ENCODE results near the gene ANTXRL. TPM values are rescaled to one million over a fixed set of nuclear protein-coding genes. Genes with fewer than 3 reads are reported as not detected.
A peak's percentile ranks its signal among the peaks of the same experiment; 100 is the strongest.
"Not testable (repeated sequence)": the region's sequence is repeated elsewhere in the genome, so short reads cannot be mapped to it uniquely, and the experiment has no call there.

ANTXRL gene
- total and polyA plus RNA-seq, 2 experiments from 2014 or later, result not detected

GRCh38 chr10:46267132-46267985 is 19.4 kb upstream of the ANTXRL start:
- H4K20me1 ChIP-seq (ENCODE audit: insufficient read depth, poor library complexity, severe bottlenecking), result no peaks in the 10 kb centered on the region
- WGBS (ENCODE audit: low lambda C conversion rate, missing lambda C conversion rate), result 90% methylated on average over 10 of the region's 10 CpGs
- no peaks in the 10 kb centered on the region for H3K27me3 ChIP-seq
- H3K9me2 ChIP-seq (replicated peaks; ENCODE audit: insufficient read depth), result no peaks in the 10 kb centered on the region
- H3K4me1 ChIP-seq (ENCODE audit: insufficient read depth), result no peaks in the 10 kb centered on the region
- H3K4me2 ChIP-seq, result no peak overlapping the region
- no peak for DNase-seq (ENCODE audit: low spot score)
- no peak for TF ChIP-seq CTCF (IDR thresholded peaks at IDR 0.05; ENCODE audit: poor library complexity)
- TF ChIP-seq EZH2 (IDR thresholded peaks at IDR 0.05; ENCODE audit: borderline replicate concordance), result no peak
- H3K36me3 ChIP-seq (replicated peaks; ENCODE audit: insufficient read depth, low read depth), result no peaks in the 10 kb centered on the region
- no peak overlapping the region for H3K4me3 ChIP-seq
- no peaks in the 10 kb centered on the region for H3K9me3 ChIP-seq (ENCODE audit: low read depth)
- no peak overlapping the region for H3K27ac ChIP-seq
- H2AFZ ChIP-seq, result no peak overlapping the region
- H3K79me2 ChIP-seq, result no peaks in the 10 kb centered on the region

- no peaks in the 10 kb centered on the region for H3K79me2 ChIP-seq
- no peaks in the 10 kb centered on the region for H3K9me3 ChIP-seq (ENCODE audit: low read depth)
- no peak overlapping the region for H3K4me2 ChIP-seq
- H3K27me3 ChIP-seq, result no peaks in the 10 kb centered on the region
- no peak overlapping the region for H2AFZ ChIP-seq
- no peaks in the 10 kb centered on the region for H3K36me3 ChIP-seq (replicated peaks; ENCODE audit: insufficient read depth, low read depth)
- WGBS (ENCODE audit: low lambda C conversion rate, missing lambda C conversion rate), result 85% methylated on average over 10 of the region's 10 CpGs
- H3K4me3 ChIP-seq, result no peak overlapping the region
- TF ChIP-seq EZH2phosphoT487 (IDR thresholded peaks at IDR 0.05; ENCODE audit: low read depth, severe bottlenecking, unreplicated experiment) (no peak), EZH2 (IDR thresholded peaks at IDR 0.05; ENCODE audit: borderline replicate concordance) (no peak), CTCF (IDR thresholded peaks at IDR 0.05; ENCODE audit: poor library complexity) (no peak)
- no peaks in the 10 kb centered on the region for H4K20me1 ChIP-seq (ENCODE audit: insufficient read depth, poor library complexity, severe bottlenecking)
- H3K4me1 ChIP-seq (ENCODE audit: insufficient read depth), result no peaks in the 10 kb centered on the region
- DNase-seq (ENCODE audit: low spot score), result no peak
- no peaks in the 10 kb centered on the region for H3K9me2 ChIP-seq (replicated peaks; ENCODE audit: insufficient read depth)
- no peak overlapping the region for H3K27ac ChIP-seq
These were observed 18.5 kb upstream of the ANTXRL start for GRCh38 chr10:46268076-46268881.

GRCh38 chr10:46269554-46270053 is 17.2 kb upstream of the ANTXRL start:
- H4K20me1 ChIP-seq (ENCODE audit: insufficient read depth, poor library complexity, severe bottlenecking); H3K79me2 ChIP-seq; H3K36me3 ChIP-seq (replicated peaks; ENCODE audit: insufficient read depth, low read depth); H3K9me3 ChIP-seq (ENCODE audit: low read depth); H3K27me3 ChIP-seq; H3K27ac ChIP-seq; H3K9me2 ChIP-seq (replicated peaks; ENCODE audit: insufficient read depth); H3K4me1 ChIP-seq (ENCODE audit: insufficient read depth); H3K4me3 ChIP-seq; H2AFZ ChIP-seq; H3K4me2 ChIP-seq: not testable (repeated sequence)
- WGBS (ENCODE audit: low lambda C conversion rate, missing lambda C conversion rate), result 67% methylated on average over 3 of the region's 3 CpGs
- DNase-seq (ENCODE audit: low spot score), result peak; percentile 1
